HG02623 (cell line): Measurements from ENCODE around the gene CSMD2.

Source experiments
- ATAC-seq: cut with Tn5 transposase; IDR thresholded peaks from one replicate; pipeline ENCODE4 v1.9.1; 2021; ENCODE audit warnings: moderate library complexity; ENCODE audit not compliant: unreplicated experiment

CSMD2 gene

GRCh38 chr1:33971018-33971710, 193.9 kb downstream of the CSMD2 start:
- no peak for ATAC-seq

GRCh38 chr1:33970148-33970825, 194.7 kb downstream of the CSMD2 start:
- no peak for ATAC-seq

GRCh38 chr1:33966346-33967141, 198.5 kb downstream of the CSMD2 start:
- ATAC-seq, result no peak

- no peak for ATAC-seq
Measured at GRCh38 chr1:33965086-33965485, 199.9 kb downstream of the CSMD2 start.

GRCh38 chr1:33962061-33962460, 203.0 kb downstream of the CSMD2 start:
- ATAC-seq, result no peak

GRCh38 chr1:33960188-33960895, 204.7 kb downstream of the CSMD2 start:
- no peak for ATAC-seq

- no peak for ATAC-seq
Measured at GRCh38 chr1:33957854-33958253, 207.2 kb downstream of the CSMD2 start.

GRCh38 chr1:33955096-33955495, 209.9 kb downstream of the CSMD2 start:
- ATAC-seq, result no peak

- ATAC-seq, result no peak
Measured at GRCh38 chr1:33949570-33949969, 215.5 kb downstream of the CSMD2 start.

- ATAC-seq, result no peak
Measured at GRCh38 chr1:33948291-33948690, 216.7 kb downstream of the CSMD2 start.

- ATAC-seq, result no peak
Measured at GRCh38 chr1:33946836-33947235, 218.2 kb downstream of the CSMD2 start.

- ATAC-seq, result no peak
Measured at GRCh38 chr1:33944846-33945245, 220.2 kb downstream of the CSMD2 start.

- ATAC-seq, result no peak
Measured at GRCh38 chr1:33943978-33944377, 221.1 kb downstream of the CSMD2 start.

- ATAC-seq, result no peak
Measured at GRCh38 chr1:33932871-33933270, 232.2 kb downstream of the CSMD2 start.

GRCh38 chr1:33931111-33931475, 233.9 kb downstream of the CSMD2 start:
- no peak for ATAC-seq

- ATAC-seq, result no peak
Measured at GRCh38 chr1:33930346-33931110, 234.5 kb downstream of the CSMD2 start.

- ATAC-seq, result no peak
Measured at GRCh38 chr1:33928251-33928650, 236.8 kb downstream of the CSMD2 start.

GRCh38 chr1:33927721-33928120, 237.3 kb downstream of the CSMD2 start:
- no peak for ATAC-seq

- no peak for ATAC-seq
Measured at GRCh38 chr1:33925586-33925985, 239.4 kb downstream of the CSMD2 start.

GRCh38 chr1:33921281-33921680, 243.7 kb downstream of the CSMD2 start:
- no peak for ATAC-seq

- no peak for ATAC-seq
Measured at GRCh38 chr1:33918368-33918767, 246.7 kb downstream of the CSMD2 start.
